ENCODE results near the gene C12orf57. TPM values are rescaled to one million over a fixed set of nuclear protein-coding genes. Genes with fewer than 3 reads are reported as not detected.

C12orf57 gene
- total and polyA plus RNA-seq, 2 of the 13 experiments (the other 11 are each of a cell fraction or from before 2014, with no cell fraction given), result 84.0 to 287 TPM

- TF ChIP-seq, protein P1, sequence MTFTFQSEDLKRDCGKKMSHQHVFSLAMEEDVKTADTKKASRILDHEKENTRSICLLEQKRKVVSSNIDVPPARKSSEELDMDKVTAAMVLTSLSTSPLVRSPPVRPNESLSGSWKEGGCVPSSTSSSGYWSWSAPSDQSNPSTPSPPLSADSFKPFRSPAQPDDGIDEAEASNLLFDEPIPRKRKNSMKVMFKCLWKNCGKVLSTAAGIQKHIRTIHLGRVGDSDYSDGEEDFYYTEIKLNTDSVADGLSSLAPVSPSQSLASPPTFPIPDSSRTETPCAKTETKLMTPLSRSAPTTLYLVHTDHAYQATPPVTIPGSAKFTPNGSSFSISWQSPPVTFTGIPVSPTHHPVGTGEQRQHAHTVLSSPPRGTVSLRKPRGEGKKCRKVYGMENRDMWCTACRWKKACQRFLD (CRISPR knock-in tag; IDR thresholded peaks at IDR 0.05; ENCODE audit: borderline replicate concordance), result no peak
Measured at GRCh38 chr12:6925540-6926279, 18.1 kb upstream of the C12orf57 start (continued).

GRCh38 chr12:6927379-6928021, 16.3 kb upstream of the C12orf57 start, which contains the start of gene ATN1:
Gene ATN1 (plus strand): TSS chr12:6927959. CDS start chr12:6934002, 6,043 bp downstream.
- intact Hi-C loops (cut with micrococcal nuclease; ENCODE audit: unreplicated experiment) (loop anchor here (5.0 kb wide), 1 partner anchor 185 kb away; no protein-coding TSS in a partner anchor), in situ Hi-C loops (cut with HindIII; ENCODE audit: extremely low pct_ligation_motif_present, low pct_unique_long_range_greater_than_20kb) (no loop called here)
- H3K27ac ChIP-seq (ENCODE audit: extremely low read length, insufficient read depth, low read length), result peak within 1 kb of the TSS; percentile 64
- ChIA-PET CTCF (ENCODE audit: low intra/inter-chr PET ratio, low total read pairs) (no interaction called here), POLR2A (interaction anchor here (1.1 to 3.8 kb wide), 10 partner anchors 10 to 186 kb away, joined by 3 to 55 read pairs (median 12); partner anchors contain the start of genes C12orf57, RNU7-1 and SPSB2)
- under 1% methylated on average over 64 of the region's 66 CpGs for WGBS (ENCODE audit: low lambda C conversion rate)
- FAIRE-seq (no peak), ATAC-seq (peak; percentile 18), DNase-seq (ENCODE audit: low spot score) (no peak)
- H3K9me3 ChIP-seq (ENCODE audit: low read length), result no peaks in the 10 kb centered on the region
- peaks cover 30% of the 10 kb centered on the region for H3K79me2 ChIP-seq (ENCODE audit: insufficient read depth, low read length)
- H3K27me3 ChIP-seq (ENCODE audit: control insufficient read depth in 1 of 2, insufficient read depth in 2 of 2, low read length in 2 of 2), result no peaks in the 10 kb centered on the region; a peak in 1 of 5 replicates
- no peaks in the 10 kb centered on the region for H4K20me1 ChIP-seq (ENCODE audit: insufficient read depth, low read length)
- no peak within 1 kb of the TSS for H2AFZ ChIP-seq (ENCODE audit: low read length)
- peak within 1 kb of the TSS; percentile 82 to 93 (median 90) for H3K4me3 ChIP-seq (replicated peaks in 1 of 3; ENCODE audit: insufficient read depth in 1 of 3, low read depth in 2 of 3, low read length in 3 of 3)
- H3K9ac ChIP-seq (ENCODE audit: insufficient read depth, low read depth, low read length), result peak within 1 kb of the TSS; percentile 81
- peak within 1 kb of the TSS; percentile 88 for H3K4me2 ChIP-seq (ENCODE audit: low read depth, low read length)
- H3K36me3 ChIP-seq (replicated peaks in 1 of 2; ENCODE audit: control insufficient read depth in 1 of 2, insufficient read depth in 2 of 2, low read length in 2 of 2), result peaks cover 0 to 1% of the 10 kb centered on the region in 2 experiments; a peak in 2 of 5 replicates
- H3K4me1 ChIP-seq (ENCODE audit: insufficient read depth, low read length), result peaks cover 66% of the 10 kb centered on the region
- no TSS peak for BruUV-seq (replicated peaks)
- TF ChIP-seq LCORL (IDR thresholded peaks at IDR 0.05) (no peak), LCORL (CRISPR knock-in tag; IDR thresholded peaks at IDR 0.05) (peak; percentile 60; the same call in 1 of the 2 replicates), FOXA3 (CRISPR knock-in tag; IDR thresholded peaks at IDR 0.05) (no peak), ZBED4 (CRISPR knock-in tag; IDR thresholded peaks at IDR 0.05; ENCODE audit: borderline replicate concordance) (peak; percentile 40; the same call in 1 of the 2 replicates), HNRNPLL (IDR thresholded peaks at IDR 0.05; ENCODE audit: low read depth, low read length, poor library complexity, severe bottlenecking) (peak; percentile 29), MAZ (IDR thresholded peaks at IDR 0.05; ENCODE audit: borderline replicate concordance, low read depth, low read length) (peak; percentile 77; the same call in 1 of the 2 replicates), MAZ (CRISPR knock-in tag; IDR thresholded peaks at IDR 0.05; ENCODE audit: low read depth) (peak; percentile 64), ZNF574 (CRISPR knock-in tag; IDR thresholded peaks at IDR 0.05) (peak; percentile 49), KLF11 (CRISPR knock-in tag; IDR thresholded peaks at IDR 0.05) (no peak)
- TF ChIP-seq, protein P2, sequence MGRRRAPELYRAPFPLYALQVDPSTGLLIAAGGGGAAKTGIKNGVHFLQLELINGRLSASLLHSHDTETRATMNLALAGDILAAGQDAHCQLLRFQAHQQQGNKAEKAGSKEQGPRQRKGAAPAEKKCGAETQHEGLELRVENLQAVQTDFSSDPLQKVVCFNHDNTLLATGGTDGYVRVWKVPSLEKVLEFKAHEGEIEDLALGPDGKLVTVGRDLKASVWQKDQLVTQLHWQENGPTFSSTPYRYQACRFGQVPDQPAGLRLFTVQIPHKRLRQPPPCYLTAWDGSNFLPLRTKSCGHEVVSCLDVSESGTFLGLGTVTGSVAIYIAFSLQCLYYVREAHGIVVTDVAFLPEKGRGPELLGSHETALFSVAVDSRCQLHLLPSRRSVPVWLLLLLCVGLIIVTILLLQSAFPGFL (CRISPR knock-in tag; IDR thresholded peaks at IDR 0.05), result no peak
